DMS114 treated with DMSO at 0.1 percent for 48 hours (cell line): ENCODE results near the gene SLAMF1.
"Not testable (repeated sequence)": the region's sequence is repeated elsewhere in the genome, so short reads cannot be mapped to it uniquely, and the experiment has no call there.

Source experiments
- DNase-seq: peaks from one replicate; lab custom pipeline; 2025; ENCODE audit not compliant: unreplicated experiment; lab: John Stamatoyannopoulos, UW

Gene SLAMF1

GRCh38 chr1:160567858-160568682 lies 78.8 kb downstream of the SLAMF1 start:
- DNase-seq: no peak

- DNase-seq: no peak
Measured at GRCh38 chr1:160567341-160567740, 79.5 kb downstream of the SLAMF1 start.

GRCh38 chr1:160565564-160565963 lies 81.3 kb downstream of the SLAMF1 start:
- DNase-seq: no peak

GRCh38 chr1:160563230-160563629 lies 83.6 kb downstream of the SLAMF1 start:
- not testable (repeated sequence) for DNase-seq

GRCh38 chr1:160562745-160563144 lies 84.1 kb downstream of the SLAMF1 start:
- not testable (repeated sequence) for DNase-seq

- DNase-seq: no peak
Measured at GRCh38 chr1:160560806-160561205, 86.0 kb downstream of the SLAMF1 start.

GRCh38 chr1:160560045-160560705 lies 86.7 kb downstream of the SLAMF1 start:
- no peak for DNase-seq

GRCh38 chr1:160559437-160559836 lies 87.4 kb downstream of the SLAMF1 start:
- not testable (repeated sequence) for DNase-seq

- DNase-seq: no peak
Measured at GRCh38 chr1:160558660-160559380, 88.0 kb downstream of the SLAMF1 start.
